Activated CD8-positive, alpha-beta memory T cell treated with anti-CD3 and anti-CD28 coated beads, Interleukin-2, amount 50 U/mL, for 48 hours (primary cell): ENCODE measurements around the gene NTPCR.

Experiments
- DNase-seq: peaks from one replicate; pipeline ENCODE4 v3.0.0-alpha.2; 2020

The NTPCR gene

DNA sequence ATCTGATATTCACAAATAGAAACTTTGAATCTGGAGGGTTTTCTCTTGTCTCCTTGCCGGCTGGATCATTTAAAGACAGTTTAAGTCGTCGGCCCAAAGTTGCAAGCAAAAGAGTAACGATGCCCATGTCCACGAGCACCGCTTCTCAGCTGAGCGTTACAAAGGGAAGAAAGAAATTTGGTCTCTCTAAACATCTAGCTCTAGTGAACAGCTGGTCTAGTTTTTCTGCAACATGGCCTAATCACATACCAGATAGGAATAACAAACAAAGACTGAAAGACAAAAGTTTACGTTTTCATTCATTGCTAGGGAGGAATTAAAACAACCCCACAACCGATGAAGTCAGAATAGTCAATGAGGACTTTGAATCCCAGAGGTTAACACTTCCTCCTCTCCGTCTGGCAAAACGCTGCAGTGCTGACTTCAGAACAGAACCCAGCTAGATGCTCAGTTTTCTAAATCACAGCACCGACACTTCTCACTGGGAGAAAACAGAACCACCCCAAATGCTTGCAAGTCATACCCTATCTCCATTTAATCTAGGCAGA, 69.4 kb downstream of the NTPCR start:
- no peak for DNase-seq

GRCh38 chr1:233020426-233020825, 70.0 kb downstream of the NTPCR start:
- no peak for DNase-seq

- DNase-seq: no peak
Observed at GRCh38 chr1:233022246-233022645, 71.8 kb downstream of the NTPCR start.

GRCh38 chr1:233024199-233024598, 73.8 kb downstream of the NTPCR start:
- DNase-seq: no peak

DNA sequence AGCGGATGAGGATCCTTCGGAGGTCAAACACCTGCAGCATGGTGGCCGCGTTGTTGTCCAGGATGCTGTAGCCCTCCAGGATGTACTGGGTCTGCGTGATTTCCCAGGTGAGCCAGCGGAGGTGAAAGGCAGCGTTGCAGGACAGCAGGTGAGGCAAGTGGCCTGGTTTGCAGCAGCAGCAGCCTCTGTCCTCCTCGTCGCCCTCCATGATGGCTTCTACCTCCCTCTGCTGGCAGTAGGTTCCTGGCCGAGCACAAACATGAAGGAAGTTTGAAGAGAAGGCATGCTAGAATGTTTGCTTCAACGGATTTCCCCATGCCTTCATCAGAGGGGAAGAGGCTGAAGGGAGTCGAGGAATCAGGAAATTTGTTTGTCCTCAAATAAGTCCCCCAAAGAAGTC, 74.7 kb downstream of the NTPCR start:
- no peak for DNase-seq

- no peak for DNase-seq
Observed at GRCh38 chr1:233025567-233025966, 75.2 kb downstream of the NTPCR start.

- DNase-seq: no peak
Observed at GRCh38 chr1:233027046-233027445, 76.6 kb downstream of the NTPCR start.

GRCh38 chr1:233031521-233031920, 81.1 kb downstream of the NTPCR start:
- no peak for DNase-seq

DNA sequence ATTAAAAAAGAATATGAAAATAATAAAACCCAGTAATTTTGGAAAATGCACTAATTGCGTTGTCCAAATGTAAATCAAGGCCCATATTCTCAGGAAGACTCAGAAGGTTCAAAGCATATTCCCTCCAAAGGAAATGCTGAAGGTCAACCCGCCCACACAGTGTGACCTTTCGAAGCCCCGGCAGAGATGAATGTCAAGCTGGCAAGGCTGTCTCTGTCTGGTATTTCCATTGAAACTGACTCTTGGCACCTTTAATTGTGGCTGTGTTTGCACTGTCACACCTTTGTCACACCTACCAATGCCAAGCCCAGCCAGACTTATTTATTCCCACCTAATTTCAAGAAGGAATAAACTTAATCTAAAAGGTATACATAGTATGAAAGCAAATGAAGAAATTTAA, 82.5 kb downstream of the NTPCR start:
- DNase-seq: no peak

- no peak for DNase-seq
Observed at GRCh38 chr1:233033361-233033760, 83.0 kb downstream of the NTPCR start.
